Endothelial cell of umbilical vein (primary cell): ENCODE results near the gene RETREG2. TPM values are rescaled to one million over a fixed set of nuclear protein-coding genes. Genes with fewer than 3 reads are reported as not detected.

Experiments used
- BruUV-seq: library from RNA; stranded (reverse); fragments of 400-500 nt; replicated peaks from 2 replicates; lab custom pipeline; 2021; lab: Mats Ljungman, UMichigan
- CTCF ChIA-PET: fragments of 300-600, 350-600 bp; sonication (Branson Sonifier 250); formaldehyde crosslinking; loops from one replicate; lab custom pipeline; 2021; ENCODE audit warnings: antibody characterized with exemption, inconsistent platforms; lab: Charles Lee
- POLR2A ChIA-PET: fragments of 300-600, 350-600 bp; sonication (Branson Sonifier 250); formaldehyde crosslinking; loops from one replicate; lab custom pipeline; 2021; ENCODE audit warnings: antibody characterized with exemption, inconsistent platforms; lab: Charles Lee
- DNase-seq: peaks from one replicate; pipeline ENCODE4 v3.0.0-alpha.2; 2011; ENCODE audit warnings: low read depth, low spot score
- FAIRE-seq: peaks from 2 replicates; lab custom pipeline; 2011; peaks lifted over from hg19 to GRCh38; lab: Jason Lieb, UNC
- H2AFZ ChIP-seq: 2 replicates; pipeline ENCODE4 v1.6.0; 2012; ENCODE audit warnings: low read depth, low read length, control low read depth, inconsistent platforms
- H3K27ac ChIP-seq: 2 replicates; pipeline ENCODE4 v1.5.1; 2011; ENCODE audit warnings: low read depth, mild to moderate bottlenecking, control low read depth, low read length, moderate library complexity; ENCODE audit not compliant: insufficient read depth
- H3K27me3 ChIP-seq, 2 experiments: 2 replicates each; pipeline versions ENCODE4 v1.6.0 to v1.6.1; 2011; ENCODE audit warnings: low read length in 2 of 2, mixed read lengths in 1 of 2; ENCODE audit not compliant: control insufficient read depth in 2 of 2, insufficient read depth in 2 of 2
- H3K36me3 ChIP-seq, 2 experiments: 2 replicates in 1 of 2; 3 replicates in 1 of 2; pipeline ENCODE4 v1.5.1; 2011; ENCODE audit warnings: low read length in 2 of 2, mild to moderate bottlenecking in 1 of 2, moderate library complexity in 1 of 2; ENCODE audit not compliant: control insufficient read depth in 2 of 2, insufficient read depth in 2 of 2; ENCODE audit errors: extremely low read depth in 1 of 2
- H3K4me1 ChIP-seq: 3 replicates; pipeline ENCODE4 v1.5.1; 2011; ENCODE audit warnings: mild to moderate bottlenecking, low read length; ENCODE audit not compliant: control insufficient read depth, insufficient read depth; ENCODE audit errors: extremely low read depth
- H3K4me2 ChIP-seq: 2 replicates; pipeline ENCODE4 v1.6.1; 2011; ENCODE audit warnings: low read length, control low read depth, mixed read lengths; ENCODE audit not compliant: insufficient read depth
- H3K4me3 ChIP-seq, 3 experiments: fragments of 200-600 bp in 1 of 3; sonication (generic), shearing (Covaris generic) in 1 of 3; replicated peaks in 1 of 3; 2 replicates each; pipeline ENCODE4 v1.5.1; 2011 to 2016; ENCODE audit warnings: control low read depth in 3 of 3, low read length in 3 of 3, mild to moderate bottlenecking in 2 of 3, inconsistent platforms in 1 of 3, low read depth in 1 of 3, moderate library complexity in 1 of 3; ENCODE audit not compliant: insufficient read depth in 1 of 3
- H3K79me2 ChIP-seq: 2 replicates; pipeline ENCODE4 v1.6.0; 2012; ENCODE audit warnings: low read length, inconsistent platforms; ENCODE audit not compliant: control insufficient read depth, insufficient read depth
- H3K9ac ChIP-seq: replicated peaks from 2 replicates; pipeline ENCODE3; 2011; ENCODE audit warnings: low read length, control low read depth; ENCODE audit not compliant: insufficient read depth; ENCODE audit errors: extremely low read depth
- H3K9me1 ChIP-seq: replicated peaks from 3 replicates; pipeline ENCODE4 v1.6.0; 2011; ENCODE audit warnings: mild to moderate bottlenecking, low read length; ENCODE audit not compliant: control insufficient read depth, insufficient read depth; ENCODE audit errors: extremely low read depth
- H3K9me3 ChIP-seq: replicated peaks from 2 replicates; pipeline ENCODE4 v1.5.1; 2012; ENCODE audit warnings: low read length, inconsistent platforms; ENCODE audit not compliant: control insufficient read depth, insufficient read depth
- H4K20me1 ChIP-seq: replicated peaks from 2 replicates; pipeline ENCODE3; 2011; ENCODE audit warnings: mild to moderate bottlenecking, low read length; ENCODE audit not compliant: control insufficient read depth, insufficient read depth; ENCODE audit errors: extremely low read depth
- CTCF ChIP-seq, 2 donors: IDR thresholded peaks; 1 replicate in 1 of 2; 2 replicates in 1 of 2; pipeline ENCODE4 v1.5.1; 2011; ENCODE audit warnings: low read length in 2 of 2, mild to moderate bottlenecking in 2 of 2, moderate library complexity in 2 of 2, control low read depth in 1 of 2, inconsistent platforms in 1 of 2, low read depth in 1 of 2; ENCODE audit not compliant: insufficient read depth in 1 of 2; ENCODE audit errors: extremely low read depth in 1 of 2
- EZH2 ChIP-seq: IDR thresholded peaks from 2 replicates; pipeline ENCODE4 v1.6.1; 2012; ENCODE audit warnings: borderline replicate concordance, low read depth, mild to moderate bottlenecking, moderate library complexity, low read length, inconsistent platforms; ENCODE audit not compliant: severe bottlenecking
- FOS ChIP-seq: IDR thresholded peaks from 2 replicates; pipeline ENCODE4 v1.6.1; 2011; ENCODE audit warnings: mild to moderate bottlenecking, low read length, moderate library complexity, borderline replicate concordance; ENCODE audit not compliant: insufficient read depth
- GATA2 ChIP-seq: IDR thresholded peaks from 2 replicates; pipeline ENCODE4 v1.7.0; 2011; ENCODE audit warnings: low read depth, mild to moderate bottlenecking, moderate library complexity, mixed read lengths, low read length; ENCODE audit not compliant: insufficient read length, insufficient read depth
- JUN ChIP-seq: IDR thresholded peaks from 2 replicates; pipeline ENCODE4 v1.6.1; 2011; ENCODE audit warnings: borderline replicate concordance, low read depth; ENCODE audit not compliant: insufficient read length, insufficient read depth
- MAX ChIP-seq: IDR thresholded peaks from 2 replicates; pipeline ENCODE4 v1.6.1; 2011; ENCODE audit not compliant: insufficient read depth, insufficient read length
- MYC ChIP-seq: IDR thresholded peaks from one replicate; pipeline ENCODE4 v1.6.1; 2011; ENCODE audit warnings: mild to moderate bottlenecking, low read depth, low read length
- POLR2A ChIP-seq: IDR thresholded peaks from 2 replicates; pipeline ENCODE4 v1.6.1; 2012; ENCODE audit warnings: low read depth, mild to moderate bottlenecking, control low read depth, low read length
- POLR2AphosphoS5 ChIP-seq: IDR thresholded peaks from 2 replicates; pipeline ENCODE4 v1.6.1; 2012; ENCODE audit warnings: low read depth, mild to moderate bottlenecking, control low read depth, low read length, moderate library complexity; ENCODE audit not compliant: insufficient read depth
- dilution Hi-C: fragments of 300-500 bp; cut with MboI; formaldehyde crosslinking; loops from one replicate; pipeline ENCODE4 v1.15.0; 2019; ENCODE audit warnings: low sequenced_read_pairs; ENCODE audit not compliant: extremely low pct_ligation_motif_present
- intact Hi-C: fragments of 100-400 bp; cut with micrococcal nuclease; formaldehyde crosslinking; loops from one replicate; pipeline ENCODE4 v1.10.0; 2022
- polyA plus RNA-seq, 4 experiments: library from polyadenylated mRNA; depleted of rRNA in 3 of 4; stranded (reverse) in 3 of 4; unstranded in 1 of 4; fragments of >200 nt; gene quantifications; 2 replicates each; pipeline versions ENCODE4 v1.2.1 to v1.2.3, GENCODE V29; 2011 to 2012; ENCODE audit warnings: missing spikeins in 1 of 4
- total RNA-seq: library from RNA; stranded (reverse); gene quantifications from 2 replicates; pipeline ENCODE4 v1.2.3, GENCODE V29; 2021

The RETREG2 gene
- total and polyA plus RNA-seq, 2 donors (not counting 3 experiments of a cell fraction or from before 2014, with no cell fraction given): 59.5 to 76.1 TPM

GRCh38 chr2:219218217-219218731, 40.2 kb downstream of the RETREG2 start:
- POLR2A ChIA-PET: interaction anchor here (0.5 to 1.2 kb wide), 4 partner anchors 11 to 69 kb away, joined by 4 to 7 read pairs (median 5); partner anchors contain the start of genes ANKZF1 and ATG9A
- Histone ChIP-seq H3K79me2 (no peaks in the 10 kb centered on the region), H3K4me2 (peak overlapping the region; percentile 83), H3K36me3 (peaks cover 3 to 24% of the 10 kb centered on the region in 2 experiments), H3K4me1 (peaks cover 14% of the 10 kb centered on the region), H3K9ac (peak overlapping the region; percentile 19), H3K4me3 (peak overlapping the region; percentile 20 to 55 (median 46)), H4K20me1 (no peaks in the 10 kb centered on the region), H3K9me3 (no peaks in the 10 kb centered on the region), H3K27ac (peak overlapping the region; percentile 82), H3K9me1 (no peaks in the 10 kb centered on the region), H2AFZ (peak overlapping the region; percentile 56), H3K27me3 (no peaks in the 10 kb centered on the region)
- FAIRE-seq: peak; percentile 44
- CTCF ChIA-PET: interaction anchor here (0.8 to 2.2 kb wide), 9 partner anchors 12 to 320 kb away, joined by 3 to 12 read pairs (median 4); partner anchors contain the start of genes ANKZF1, ATG9A, CNPPD1 and DNAJB2
- BruUV-seq: no TSS peak
- DNase-seq: peak; percentile 79
- intact Hi-C loops (loop anchor here (1.0 to 5.0 kb wide), 10 partner anchors 11 to 169 kb away; partner anchors contain the start of genes ANKZF1, ATG9A, DNAJB2 and DNPEP), dilution Hi-C loops (no loop called here)
- TF ChIP-seq MAX (no peak), POLR2A (no peak), JUN (no peak), POLR2AphosphoS5 (no peak), CTCF (IDR thresholded peaks at IDR 0.05; ENCODE audit: extremely low read depth in 1 of 2, insufficient read depth in 1 of 2, low read depth in 1 of 2, low read length in 2 of 2) (no peak), FOS (no peak), EZH2 (no peak), MYC (no peak), GATA2 (no peak)
